Loucy (cell line): ENCODE results near the gene STUB1.

Experiments used
- H2AFZ ChIP-seq: fragments of 200-600 bp; sonication (generic); 2 replicates; pipeline ENCODE4 v1.6.0; 2016; ENCODE audit warnings: antibody characterized with exemption, mild to moderate bottlenecking, low read length, moderate library complexity
- H3F3A ChIP-seq: fragments of 200-600 bp; 2 replicates; pipeline ENCODE4 v1.6.0; 2016; ENCODE audit warnings: antibody characterized with exemption, low read depth, mild to moderate bottlenecking
- H3K27me3 ChIP-seq: fragments of 200-600 bp; sonication (generic); 2 replicates; pipeline ENCODE4 v1.6.1; 2014; ENCODE audit warnings: low read length, mild to moderate bottlenecking; ENCODE audit not compliant: insufficient read depth, poor library complexity, severe bottlenecking
- H3K36me3 ChIP-seq: fragments of 200-600 bp; sonication (generic); 2 replicates; pipeline ENCODE4 v1.6.1; 2016; ENCODE audit warnings: low read length; ENCODE audit not compliant: insufficient read depth
- H3K4me1 ChIP-seq: fragments of 200-600 bp; sonication (generic); 2 replicates; pipeline ENCODE4 v1.5.1; 2014; ENCODE audit warnings: low read length, mild to moderate bottlenecking; ENCODE audit not compliant: insufficient read depth, poor library complexity, severe bottlenecking
- H3K4me2 ChIP-seq: fragments of 200-600 bp; sonication (generic); 2 replicates; pipeline ENCODE4 v1.6.0; 2014; ENCODE audit warnings: antibody characterized with exemption, low read length, low read depth, mild to moderate bottlenecking; ENCODE audit not compliant: poor library complexity, severe bottlenecking
- H3K4me3 ChIP-seq: fragments of 200-600 bp; sonication (generic); 2 replicates; pipeline ENCODE4 v1.5.1; 2014; ENCODE audit warnings: low read length, mild to moderate bottlenecking, mixed read lengths; ENCODE audit not compliant: poor library complexity, severe bottlenecking
- H3K79me2 ChIP-seq: fragments of 200-600 bp; sonication (generic); 2 replicates; pipeline ENCODE4 v1.6.1; 2014; ENCODE audit warnings: low read length; ENCODE audit not compliant: insufficient read depth
- H3K9ac ChIP-seq: fragments of 200-600 bp; sonication (generic); 2 replicates; pipeline ENCODE4 v1.6.0; 2014; ENCODE audit warnings: mild to moderate bottlenecking, low read depth, low read length, moderate library complexity; ENCODE audit not compliant: poor library complexity, severe bottlenecking
- H3K9me2 ChIP-seq: fragments of 200-600 bp; sonication (generic); replicated peaks from 2 replicates; pipeline ENCODE4 v1.6.1; 2016; ENCODE audit warnings: low read depth, low read length, mixed read lengths
- H3K9me3 ChIP-seq: fragments of 200-600 bp; sonication (generic); 2 replicates; pipeline ENCODE4 v1.6.1; 2014; ENCODE audit warnings: mild to moderate bottlenecking, antibody characterized with exemption, low read length, low read depth; ENCODE audit not compliant: insufficient read depth
- H4K20me1 ChIP-seq: fragments of 200-600 bp; sonication (generic); 2 replicates; pipeline ENCODE4 v1.6.0; 2014; ENCODE audit warnings: antibody characterized with exemption, low read length, mild to moderate bottlenecking; ENCODE audit not compliant: insufficient read depth, poor library complexity, severe bottlenecking
- CTCF ChIP-seq: fragments of 200-600 bp; sonication (generic); conservative IDR thresholded peaks from 2 replicates; pipeline ENCODE4 v1.5.1; 2014; ENCODE audit warnings: mild to moderate bottlenecking, antibody characterized with exemption, low read length
- EZH2phosphoT487 ChIP-seq: fragments of 200-600 bp; IDR thresholded peaks from 2 replicates; pipeline ENCODE4 v1.6.1; 2018; ENCODE audit warnings: antibody characterized with exemption, mild to moderate bottlenecking, moderate library complexity, borderline replicate concordance

The STUB1 gene

GRCh38 chr16:694187-694862 lies 14.1 kb downstream of the STUB1 start:
- H3K79me2 ChIP-seq, result peaks cover 5% of the 10 kb centered on the region
- H3K9me2 ChIP-seq, result no peaks in the 10 kb centered on the region
- H3K4me2 ChIP-seq, result no peak overlapping the region
- no peaks in the 10 kb centered on the region for H3K9me3 ChIP-seq
- H3K9ac ChIP-seq, result no peak overlapping the region
- no peaks in the 10 kb centered on the region for H3K27me3 ChIP-seq
- no peak overlapping the region for H3K4me3 ChIP-seq
- H3K36me3 ChIP-seq, result no peaks in the 10 kb centered on the region
- peaks cover 5% of the 10 kb centered on the region for H3K4me1 ChIP-seq
- TF ChIP-seq CTCF (no peak), EZH2phosphoT487 (no peak)
- H4K20me1 ChIP-seq, result no peaks in the 10 kb centered on the region
- no peak overlapping the region for H2AFZ ChIP-seq
- H3F3A ChIP-seq, result no peaks in the 10 kb centered on the region

GRCh38 chr16:694863-695354 lies 14.7 kb downstream of the STUB1 start:
- no peak for TF ChIP-seq EZH2phosphoT487
- TF ChIP-seq CTCF, result no peak
- Histone ChIP-seq H3K27me3 (no peaks in the 10 kb centered on the region), H3F3A (no peaks in the 10 kb centered on the region), H3K4me3 (no peak overlapping the region), H4K20me1 (no peaks in the 10 kb centered on the region), H3K9me3 (no peaks in the 10 kb centered on the region), H2AFZ (no peak overlapping the region), H3K36me3 (no peaks in the 10 kb centered on the region), H3K4me2 (no peak overlapping the region), H3K4me1 (no peaks in the 10 kb centered on the region), H3K9ac (no peak overlapping the region), H3K79me2 (no peaks in the 10 kb centered on the region), H3K9me2 (no peaks in the 10 kb centered on the region)

- H3F3A ChIP-seq, result no peaks in the 10 kb centered on the region
- H3K27me3 ChIP-seq, result no peaks in the 10 kb centered on the region
- no peaks in the 10 kb centered on the region for H3K79me2 ChIP-seq
- TF ChIP-seq CTCF, result no peak
- no peak for TF ChIP-seq EZH2phosphoT487
- no peak overlapping the region for H3K4me3 ChIP-seq
- no peaks in the 10 kb centered on the region for H4K20me1 ChIP-seq
- H3K9me3 ChIP-seq, result no peaks in the 10 kb centered on the region
- H3K9ac ChIP-seq, result no peak overlapping the region
- H3K36me3 ChIP-seq, result no peaks in the 10 kb centered on the region
- H2AFZ ChIP-seq, result no peak overlapping the region
- H3K4me1 ChIP-seq, result no peaks in the 10 kb centered on the region
- no peaks in the 10 kb centered on the region for H3K9me2 ChIP-seq
- no peak overlapping the region for H3K4me2 ChIP-seq
Measured at GRCh38 chr16:695355-696089, 15.3 kb downstream of the STUB1 start.
